K562 (cell line): ENCODE results near the gene COMTD1. TPM values are rescaled to one million over a fixed set of nuclear protein-coding genes. Genes with fewer than 3 reads are reported as not detected.

Experiments
- CHD2 ChIP-seq: IDR thresholded peaks from 2 replicates; pipeline ENCODE4 v1.6.1; 2011; ENCODE audit warnings: low read depth, low read length
- POLR2H ChIP-seq: IDR thresholded peaks from 2 replicates; pipeline ENCODE4 v1.6.1; 2016; ENCODE audit warnings: missing genetic modification characterization, low read depth, mild to moderate bottlenecking, control low read depth, missing compliant biosample characterization, moderate library complexity
- REST ChIP-seq, 2 experiments: fragments of 450-650 bp; formaldehyde crosslinking in 1 of 2; IDR thresholded peaks; 2 replicates each; pipeline versions ENCODE4 v1.4.0 to v1.6.1; 2014 to 2020; ENCODE audit warnings: mild to moderate bottlenecking in 2 of 2, borderline replicate concordance in 1 of 2, low read depth in 1 of 2
- TCF15 ChIP-seq: fragments of 250-450 bp; sonication (Bioruptor Pico); IDR thresholded peaks from 2 replicates; pipeline ENCODE4 v1.8.0; 2022; ENCODE audit warnings: moderate library complexity, mild to moderate bottlenecking, inconsistent platforms
- VEZF1 ChIP-seq: fragments of 200-800 bp; sonication (Bioruptor generic); IDR thresholded peaks from 2 replicates; pipeline ENCODE4 v1.6.1; 2017; ENCODE audit warnings: missing genetic modification characterization, missing compliant biosample characterization
- ZFP1 ChIP-seq: fragments of 450-650 bp; formaldehyde crosslinking; IDR thresholded peaks from 2 replicates; pipeline ENCODE4 v1.4.0; 2020; ENCODE audit warnings: mild to moderate bottlenecking, mixed read lengths
- ZFX ChIP-seq: sonication (generic); formaldehyde crosslinking; IDR thresholded peaks from 2 replicates; pipeline ENCODE4 v1.8.0; 2022; ENCODE audit warnings: mild to moderate bottlenecking, missing genetic modification reagents, moderate library complexity
- ZNF174 ChIP-seq: fragments of 250-450 bp; sonication (Bioruptor Pico); IDR thresholded peaks from 2 replicates; pipeline ENCODE4 v1.4.0; 2020; ENCODE audit warnings: mild to moderate bottlenecking
- ZNF217 ChIP-seq: sonication (generic); formaldehyde crosslinking; IDR thresholded peaks from 2 replicates; pipeline ENCODE4 v1.8.0; 2022; ENCODE audit warnings: mild to moderate bottlenecking, missing genetic modification reagents
- ZNF224 ChIP-seq: sonication (generic); formaldehyde crosslinking; IDR thresholded peaks from 2 replicates; pipeline ENCODE4 v1.8.0; 2022; ENCODE audit warnings: mild to moderate bottlenecking, missing genetic modification reagents
- ZNF232 ChIP-seq: sonication (generic); formaldehyde crosslinking; IDR thresholded peaks from 2 replicates; pipeline ENCODE4 v1.8.0; 2022; ENCODE audit warnings: mild to moderate bottlenecking, missing genetic modification reagents
- ZNF444 ChIP-seq: fragments of 250-450 bp; sonication (Bioruptor Pico); IDR thresholded peaks from 2 replicates; pipeline ENCODE4 v1.4.0; 2020; ENCODE audit warnings: mild to moderate bottlenecking, moderate library complexity
- ZNF764 ChIP-seq: fragments of 250-450 bp; sonication (Bioruptor Pico); IDR thresholded peaks from 2 replicates; pipeline ENCODE4 v1.4.0; 2020; ENCODE audit warnings: low read depth, mild to moderate bottlenecking, moderate library complexity
- ZNF785 ChIP-seq: fragments of 250-450 bp; sonication (Bioruptor Pico); IDR thresholded peaks from 2 replicates; pipeline ENCODE4 v1.4.0; 2020; ENCODE audit warnings: mild to moderate bottlenecking
- polyA plus RNA-seq, 8 experiments: library from polyadenylated mRNA; depleted of rRNA in 4 of 8; stranded (reverse) in 5 of 8; unstranded in 3 of 8; fragments of >200 nt; fragmentation: Nextera tagmentation in 2 of 8; fragmentation: Illumina TruSeq in 1 of 8; extraction: Ambion mirVana in 2 of 8; extraction: Trizol in 1 of 8; gene quantifications; 2 replicates each; pipeline versions ENCODE4 v1.2.1 to v1.2.3, GENCODE V29; 2011 to 2014; ENCODE audit warnings: inconsistent platforms in 1 of 8, missing spikeins in 1 of 8
- total RNA-seq, 7 experiments: library from RNA; depleted of rRNA in 6 of 7; stranded (reverse); fragments of >200 nt in 6 of 7; fragmentation: Illumina TruSeq in 2 of 7; extraction: Trizol in 2 of 7; gene quantifications; 2 replicates each; pipeline versions ENCODE4 v1.2.1 to v1.2.3, GENCODE V29; 2011 to 2021; ENCODE audit warnings: low replicate concordance in 1 of 7

COMTD1 gene
- total and polyA plus RNA-seq, 9 of the 15 experiments (the other 6 are each of a cell fraction or from before 2014, with no cell fraction given) = 0.41 to 112 (median 13.7) TPM

DNA sequence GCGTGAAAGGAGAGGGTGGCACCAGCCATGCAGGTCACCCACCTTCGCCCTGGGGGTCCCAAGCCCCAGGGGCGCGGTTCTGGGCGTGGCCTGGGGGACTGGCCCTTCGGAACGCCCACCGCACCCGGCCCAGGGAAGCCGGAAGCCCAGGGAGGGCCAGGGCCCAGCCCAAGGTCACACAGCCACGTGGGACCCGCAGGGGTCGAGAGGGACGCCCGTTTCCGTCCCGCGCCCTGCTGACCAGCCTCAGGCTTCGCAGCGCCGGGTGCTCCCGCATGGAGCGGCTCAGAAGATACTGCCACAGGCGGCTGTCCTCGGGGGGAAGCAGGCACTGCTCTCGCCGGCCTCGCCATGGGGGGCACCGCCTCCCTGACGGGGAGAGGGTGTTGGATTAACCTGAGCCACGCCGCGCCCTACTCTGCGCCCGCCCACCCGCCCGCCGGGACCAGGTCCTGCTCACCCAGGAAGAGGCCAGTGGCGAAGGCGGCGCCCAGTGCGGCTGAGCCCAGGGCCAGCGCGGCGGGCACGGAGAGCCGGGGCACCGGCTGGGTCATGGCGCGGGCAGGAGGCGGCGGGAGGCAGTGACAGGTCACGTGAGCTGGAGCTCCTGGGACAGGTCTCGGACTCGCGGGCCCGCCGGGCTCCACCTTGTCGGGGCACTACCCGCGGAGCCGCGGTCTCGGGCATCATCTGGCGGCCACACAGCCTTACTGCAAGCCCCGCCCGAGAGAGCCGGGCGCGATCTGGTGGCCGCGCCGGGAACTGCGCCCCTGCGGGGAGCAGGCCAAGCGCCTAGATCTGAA lies at the start of gene COMTD1 (continued):
- TF ChIP-seq REST (IDR thresholded peaks at IDR 0.05; ENCODE audit: borderline replicate concordance) = peak; percentile 95
- TF ChIP-seq REST (CRISPR knock-in tag; IDR thresholded peaks at IDR 0.05; ENCODE audit: low read depth) = 0 out of 2 replicates have a peak, but pooled peaks have one; percentile 62
- no peak for TF ChIP-seq ZNF444 (CRISPR knock-in tag)
- 0 out of 2 replicates have a peak, but pooled peaks have one; percentile 15 for TF ChIP-seq TCF15 (CRISPR knock-in tag)
- peak; percentile 61 for TF ChIP-seq CHD2
- TF ChIP-seq POLR2H (tag) = no peak
- 0 out of 2 replicates have a peak, but pooled peaks have one; percentile 46 for TF ChIP-seq ZFP1 (CRISPR knock-in tag)
- peak; percentile 58 for TF ChIP-seq ZFX (CRISPR knock-in tag)
- 0 out of 2 replicates have a peak, but pooled peaks have one; percentile 10 for TF ChIP-seq ZNF232 (CRISPR knock-in tag)
- no peak for TF ChIP-seq ZNF224 (CRISPR knock-in tag)
- TF ChIP-seq ZNF785 (CRISPR knock-in tag) = peak; percentile 99
- no peak for TF ChIP-seq ZNF217 (CRISPR knock-in tag)
- TF ChIP-seq ZNF174 (CRISPR knock-in tag) = no peak; the same call in 1 of the 2 replicates
- TF ChIP-seq ZNF764 (CRISPR knock-in tag) = peak; percentile 95
- TF ChIP-seq VEZF1 (CRISPR knock-in tag) = peak; percentile 69
